ENCODE results near the gene AGAP3. TPM values are rescaled to one million over a fixed set of nuclear protein-coding genes. Genes with fewer than 3 reads are reported as not detected.

The AGAP3 gene
- polyA plus RNA-seq, 3 donors = 6.4 to 133 (median 6.8) TPM

DNA sequence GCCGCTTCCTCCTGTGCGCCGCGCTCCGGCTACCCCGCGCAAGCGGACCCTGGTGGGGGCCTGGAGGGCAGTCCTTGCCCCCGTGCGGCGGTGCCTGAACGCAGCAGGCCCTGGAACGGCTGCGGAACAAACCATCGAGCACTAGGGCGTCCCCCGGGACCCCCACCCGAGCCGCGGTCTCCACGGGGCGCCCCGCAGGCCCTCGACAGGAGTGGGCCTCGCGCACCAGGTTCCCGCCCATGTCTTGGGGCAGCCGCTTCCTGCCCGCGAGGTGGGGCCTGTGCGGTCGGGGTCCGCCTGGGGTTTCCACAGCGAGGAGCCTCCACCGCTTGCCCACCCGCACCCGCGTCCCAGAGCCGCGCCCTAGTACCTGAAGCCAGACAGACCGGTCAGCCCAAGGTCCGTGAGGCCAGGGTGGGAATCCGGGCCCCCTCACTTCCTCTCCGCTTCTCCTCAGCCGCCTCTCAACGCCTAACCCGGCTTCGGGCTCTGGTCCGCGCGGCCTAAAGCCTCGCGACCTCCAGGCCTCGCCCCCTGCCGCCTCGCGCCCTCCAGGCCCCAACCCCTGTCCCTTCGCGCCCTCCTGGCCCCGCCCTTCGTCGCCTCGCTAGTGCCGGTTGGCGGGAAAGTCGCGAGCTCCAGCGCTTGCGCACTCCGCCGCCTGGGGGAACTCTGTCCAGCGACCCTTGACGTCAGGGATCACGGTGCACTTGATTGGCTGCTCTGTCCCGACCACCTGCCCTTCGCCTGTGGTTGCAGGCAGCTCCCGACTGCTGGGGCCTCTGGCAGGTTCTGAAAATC lies 88.2 kb downstream of the AGAP3 start:
- WGBS (ENCODE audit: insufficient coverage) = 61% methylated on average over 71 of the region's 77 CpGs
- H2AFZ ChIP-seq (ENCODE audit: insufficient read depth, low read depth, low read length, poor library complexity, severe bottlenecking) = no peak overlapping the region
- H3K79me2 ChIP-seq (ENCODE audit: insufficient read depth, low read length) = no peaks in the 10 kb centered on the region
- peak in 1 of 3 donors; percentile 33 for DNase-seq
- Mint-ChIP-seq H3K4me3 (no peak overlapping the region), H3K27me3 (ENCODE audit: low read depth in 3 of 3) (peaks cover 39 to 69% (median 40%) of the 10 kb centered on the region in 3 donors), H3K36me3 (no peaks in the 10 kb centered on the region), H3K9me3 (peaks cover 12 to 28% (median 19%) of the 10 kb centered on the region in 7 donors), H3K27ac (peak overlapping the region in 1 of 7 donors; percentile 46), H3K4me1 (peaks cover 4% of the 10 kb centered on the region)
- H3K36me3 ChIP-seq (replicated peaks in 1 of 2; ENCODE audit: control insufficient read depth in 1 of 2, insufficient read depth in 2 of 2, low read length in 2 of 2) = no peaks in the 10 kb centered on the region
- H3K9ac ChIP-seq (ENCODE audit: insufficient read depth, low read length, poor library complexity, severe bottlenecking) = no peak overlapping the region
- peaks cover 7 to 44% of the 10 kb centered on the region in 2 donors for H3K27me3 ChIP-seq (ENCODE audit: control insufficient read depth in 2 of 2, insufficient read depth in 2 of 2, low read length in 2 of 2)
- no peaks in the 10 kb centered on the region for H3K4me1 ChIP-seq (ENCODE audit: control insufficient read depth in 1 of 2, insufficient read depth in 2 of 2, low read length in 2 of 2)
- H3K27ac ChIP-seq (ENCODE audit: low read depth in 1 of 2, low read length in 2 of 2) = no peak overlapping the region
- peaks cover 4 to 18% of the 10 kb centered on the region in 2 donors for H3K9me3 ChIP-seq (replicated peaks in 1 of 2; ENCODE audit: control insufficient read depth in 1 of 2, insufficient read depth in 1 of 2, low read length in 2 of 2)
- no peak overlapping the region for H3K4me2 ChIP-seq (replicated peaks; ENCODE audit: extremely low read depth, low read length, poor library complexity, severe bottlenecking)
- intact Hi-C loops (cut with micrococcal nuclease) = loop anchor here in 1 of 2 donors (5.0 kb wide), 1 partner anchor 52 kb away; no protein-coding TSS in a partner anchor
- no peak overlapping the region for H3K4me3 ChIP-seq (replicated peaks in 1 of 3; ENCODE audit: low read depth in 2 of 3, low read length in 3 of 3)
- TF ChIP-seq, protein P1, sequence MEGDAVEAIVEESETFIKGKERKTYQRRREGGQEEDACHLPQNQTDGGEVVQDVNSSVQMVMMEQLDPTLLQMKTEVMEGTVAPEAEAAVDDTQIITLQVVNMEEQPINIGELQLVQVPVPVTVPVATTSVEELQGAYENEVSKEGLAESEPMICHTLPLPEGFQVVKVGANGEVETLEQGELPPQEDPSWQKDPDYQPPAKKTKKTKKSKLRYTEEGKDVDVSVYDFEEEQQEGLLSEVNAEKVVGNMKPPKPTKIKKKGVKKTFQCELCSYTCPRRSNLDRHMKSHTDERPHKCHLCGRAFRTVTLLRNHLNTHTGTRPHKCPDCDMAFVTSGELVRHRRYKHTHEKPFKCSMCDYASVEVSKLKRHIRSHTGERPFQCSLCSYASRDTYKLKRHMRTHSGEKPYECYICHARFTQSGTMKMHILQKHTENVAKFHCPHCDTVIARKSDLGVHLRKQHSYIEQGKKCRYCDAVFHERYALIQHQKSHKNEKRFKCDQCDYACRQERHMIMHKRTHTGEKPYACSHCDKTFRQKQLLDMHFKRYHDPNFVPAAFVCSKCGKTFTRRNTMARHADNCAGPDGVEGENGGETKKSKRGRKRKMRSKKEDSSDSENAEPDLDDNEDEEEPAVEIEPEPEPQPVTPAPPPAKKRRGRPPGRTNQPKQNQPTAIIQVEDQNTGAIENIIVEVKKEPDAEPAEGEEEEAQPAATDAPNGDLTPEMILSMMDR (IDR thresholded peaks at IDR 0.05) = no peak
- no peaks in the 10 kb centered on the region for H4K20me1 ChIP-seq (ENCODE audit: insufficient read depth, low read length)

DNA sequence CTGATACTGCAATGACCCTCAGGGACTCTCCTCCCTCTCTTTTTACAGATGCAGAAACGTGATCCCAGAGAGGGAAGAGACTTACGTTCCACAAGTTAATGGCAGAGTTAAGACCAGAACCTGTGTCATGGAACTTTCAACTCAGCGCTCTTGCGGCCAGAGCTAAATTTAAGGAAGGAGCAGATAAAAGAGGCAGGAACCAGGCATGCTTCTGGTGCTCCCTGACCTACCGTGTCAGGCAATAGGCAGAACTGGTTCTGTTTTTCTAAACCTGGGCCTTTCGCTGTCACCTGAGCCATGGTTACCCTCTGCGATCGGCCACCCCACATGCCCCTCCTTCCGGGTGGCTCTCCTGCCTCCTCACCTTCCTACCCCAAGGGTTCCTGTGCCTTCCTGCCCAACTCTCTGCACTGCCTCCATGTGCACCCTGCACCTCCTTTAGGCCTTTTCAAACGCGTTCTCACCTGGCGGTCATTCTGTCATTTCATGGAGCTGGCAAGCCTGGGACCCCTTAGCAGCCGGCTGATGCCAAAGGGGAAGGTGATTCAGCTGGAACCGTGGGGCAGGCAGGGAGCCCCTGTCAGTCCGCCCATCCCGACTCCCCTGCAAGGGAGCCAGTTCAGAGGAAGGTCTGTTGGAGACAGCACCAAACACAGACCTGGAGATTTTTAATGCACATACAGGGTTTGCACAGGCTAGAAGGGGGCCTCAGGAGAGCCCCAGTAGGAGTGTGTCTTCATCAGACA lies 88.9 kb downstream of the AGAP3 start:
- Mint-ChIP-seq H3K4me3 (no peak overlapping the region), H3K4me1 (peaks cover 4% of the 10 kb centered on the region), H3K27me3 (ENCODE audit: low read depth in 3 of 3) (peaks cover 32 to 61% (median 32%) of the 10 kb centered on the region in 3 donors), H3K9me3 (peaks cover 12 to 28% (median 18%) of the 10 kb centered on the region in 7 donors), H3K36me3 (no peaks in the 10 kb centered on the region), H3K27ac (peak overlapping the region in 1 of 7 donors; percentile 20)
- Histone ChIP-seq H2AFZ (ENCODE audit: insufficient read depth, low read depth, low read length, poor library complexity, severe bottlenecking) (no peak overlapping the region), H3K4me3 (replicated peaks in 1 of 3; ENCODE audit: low read depth in 2 of 3, low read length in 3 of 3) (no peak overlapping the region), H3K4me2 (replicated peaks; ENCODE audit: extremely low read depth, low read length, poor library complexity, severe bottlenecking) (no peak overlapping the region), H3K27me3 (ENCODE audit: control insufficient read depth in 2 of 2, insufficient read depth in 2 of 2, low read length in 2 of 2) (peaks cover under 1 to 36% of the 10 kb centered on the region in 2 donors), H3K36me3 (replicated peaks in 1 of 2; ENCODE audit: control insufficient read depth in 1 of 2, insufficient read depth in 2 of 2, low read length in 2 of 2) (no peaks in the 10 kb centered on the region), H3K27ac (ENCODE audit: low read depth in 1 of 2, low read length in 2 of 2) (no peak overlapping the region), H4K20me1 (ENCODE audit: insufficient read depth, low read length) (no peaks in the 10 kb centered on the region), H3K79me2 (ENCODE audit: insufficient read depth, low read length) (no peaks in the 10 kb centered on the region), H3K9ac (ENCODE audit: insufficient read depth, low read length, poor library complexity, severe bottlenecking) (no peak overlapping the region), H3K4me1 (ENCODE audit: control insufficient read depth in 1 of 2, insufficient read depth in 2 of 2, low read length in 2 of 2) (no peaks in the 10 kb centered on the region), H3K9me3 (replicated peaks in 1 of 2; ENCODE audit: control insufficient read depth in 1 of 2, insufficient read depth in 1 of 2, low read length in 2 of 2) (peaks cover 4 to 18% of the 10 kb centered on the region in 2 donors)
- DNase-seq = no peak
- TF ChIP-seq, protein P1 (IDR thresholded peaks at IDR 0.05) = no peak
- 63% methylated on average over 16 of the region's 16 CpGs for WGBS (ENCODE audit: insufficient coverage)
- intact Hi-C loops (cut with micrococcal nuclease) = no loop called here

Data from CD14-positive monocyte (primary cell).